Testis (tissue), 2 donors: ENCODE measurements around the gene LGALS7.

ENCODE experiments used
- CTCF ChIP-seq, 3 experiments: fragments of 450-650 bp in 2 of 3; fragments of 200-600 bp in 1 of 3; sonication (generic) in 1 of 3; IDR thresholded peaks; one replicate each; pipeline ENCODE4 v1.5.1; 2016 to 2019; ENCODE audit warnings: antibody characterized with exemption in 3 of 3, mild to moderate bottlenecking in 2 of 3, moderate library complexity in 1 of 3
- POLR2A ChIP-seq: fragments of 450-650 bp; IDR thresholded peaks from one replicate; pipeline ENCODE4 v1.6.1; 2017; ENCODE audit warnings: antibody characterized with exemption, mild to moderate bottlenecking, moderate library complexity

GRCh38 chr19:38742906-38743305 is 30.4 kb downstream of the LGALS7 start:
- no peak for TF ChIP-seq CTCF (IDR thresholded peaks at IDR 0.05)
- TF ChIP-seq POLR2A, result no peak
